ENCODE results near the gene EYS. TPM values are rescaled to one million over a fixed set of nuclear protein-coding genes. Genes with fewer than 3 reads are reported as not detected.

The EYS gene
- total and polyA plus RNA-seq, 2 of the 13 experiments (the other 11 are each of a cell fraction or from before 2014, with no cell fraction given) = 0.04 to 0.07 TPM

DNA sequence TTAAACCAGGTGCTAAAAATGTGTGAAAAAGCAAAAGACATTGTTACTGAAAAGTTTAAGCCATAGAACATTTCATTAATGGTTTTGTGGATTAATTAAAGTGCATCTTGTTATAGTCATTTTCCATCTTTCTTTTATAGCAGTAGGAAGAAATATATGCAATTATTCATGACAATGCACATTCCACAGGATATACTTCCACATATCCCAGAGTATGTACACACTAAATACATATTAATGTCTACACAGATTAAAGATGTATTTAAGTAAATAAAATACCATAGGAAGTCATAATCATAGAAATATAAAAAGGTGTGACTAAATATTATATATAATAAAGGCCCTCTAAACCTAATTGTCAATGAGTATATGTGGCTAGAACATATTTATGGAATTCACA is 1492.7 kb downstream of the EYS start (continued):
- TF ChIP-seq, protein P1, sequence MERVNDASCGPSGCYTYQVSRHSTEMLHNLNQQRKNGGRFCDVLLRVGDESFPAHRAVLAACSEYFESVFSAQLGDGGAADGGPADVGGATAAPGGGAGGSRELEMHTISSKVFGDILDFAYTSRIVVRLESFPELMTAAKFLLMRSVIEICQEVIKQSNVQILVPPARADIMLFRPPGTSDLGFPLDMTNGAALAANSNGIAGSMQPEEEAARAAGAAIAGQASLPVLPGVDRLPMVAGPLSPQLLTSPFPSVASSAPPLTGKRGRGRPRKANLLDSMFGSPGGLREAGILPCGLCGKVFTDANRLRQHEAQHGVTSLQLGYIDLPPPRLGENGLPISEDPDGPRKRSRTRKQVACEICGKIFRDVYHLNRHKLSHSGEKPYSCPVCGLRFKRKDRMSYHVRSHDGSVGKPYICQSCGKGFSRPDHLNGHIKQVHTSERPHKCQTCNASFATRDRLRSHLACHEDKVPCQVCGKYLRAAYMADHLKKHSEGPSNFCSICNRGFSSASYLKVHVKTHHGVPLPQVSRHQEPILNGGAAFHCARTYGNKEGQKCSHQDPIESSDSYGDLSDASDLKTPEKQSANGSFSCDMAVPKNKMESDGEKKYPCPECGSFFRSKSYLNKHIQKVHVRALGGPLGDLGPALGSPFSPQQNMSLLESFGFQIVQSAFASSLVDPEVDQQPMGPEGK (CRISPR knock-in tag; IDR thresholded peaks at IDR 0.05) = no peak
- no peak for TF ChIP-seq DNMT3B (CRISPR knock-in tag; conservative IDR thresholded peaks at IDR 0.05)
- TF ChIP-seq MAFG (CRISPR knock-in tag; IDR thresholded peaks at IDR 0.05) = no peak
- TF ChIP-seq EEA1 (CRISPR knock-in tag; IDR thresholded peaks at IDR 0.05; ENCODE audit: borderline replicate concordance) = no peak
- no peak for TF ChIP-seq RFX1 (IDR thresholded peaks at IDR 0.05)
- no peak for TF ChIP-seq SP5 (CRISPR knock-in tag; IDR thresholded peaks at IDR 0.05; ENCODE audit: borderline replicate concordance, low read depth)
- no peak for TF ChIP-seq ZFP62 (CRISPR knock-in tag; IDR thresholded peaks at IDR 0.05)
- TF ChIP-seq, protein P2, sequence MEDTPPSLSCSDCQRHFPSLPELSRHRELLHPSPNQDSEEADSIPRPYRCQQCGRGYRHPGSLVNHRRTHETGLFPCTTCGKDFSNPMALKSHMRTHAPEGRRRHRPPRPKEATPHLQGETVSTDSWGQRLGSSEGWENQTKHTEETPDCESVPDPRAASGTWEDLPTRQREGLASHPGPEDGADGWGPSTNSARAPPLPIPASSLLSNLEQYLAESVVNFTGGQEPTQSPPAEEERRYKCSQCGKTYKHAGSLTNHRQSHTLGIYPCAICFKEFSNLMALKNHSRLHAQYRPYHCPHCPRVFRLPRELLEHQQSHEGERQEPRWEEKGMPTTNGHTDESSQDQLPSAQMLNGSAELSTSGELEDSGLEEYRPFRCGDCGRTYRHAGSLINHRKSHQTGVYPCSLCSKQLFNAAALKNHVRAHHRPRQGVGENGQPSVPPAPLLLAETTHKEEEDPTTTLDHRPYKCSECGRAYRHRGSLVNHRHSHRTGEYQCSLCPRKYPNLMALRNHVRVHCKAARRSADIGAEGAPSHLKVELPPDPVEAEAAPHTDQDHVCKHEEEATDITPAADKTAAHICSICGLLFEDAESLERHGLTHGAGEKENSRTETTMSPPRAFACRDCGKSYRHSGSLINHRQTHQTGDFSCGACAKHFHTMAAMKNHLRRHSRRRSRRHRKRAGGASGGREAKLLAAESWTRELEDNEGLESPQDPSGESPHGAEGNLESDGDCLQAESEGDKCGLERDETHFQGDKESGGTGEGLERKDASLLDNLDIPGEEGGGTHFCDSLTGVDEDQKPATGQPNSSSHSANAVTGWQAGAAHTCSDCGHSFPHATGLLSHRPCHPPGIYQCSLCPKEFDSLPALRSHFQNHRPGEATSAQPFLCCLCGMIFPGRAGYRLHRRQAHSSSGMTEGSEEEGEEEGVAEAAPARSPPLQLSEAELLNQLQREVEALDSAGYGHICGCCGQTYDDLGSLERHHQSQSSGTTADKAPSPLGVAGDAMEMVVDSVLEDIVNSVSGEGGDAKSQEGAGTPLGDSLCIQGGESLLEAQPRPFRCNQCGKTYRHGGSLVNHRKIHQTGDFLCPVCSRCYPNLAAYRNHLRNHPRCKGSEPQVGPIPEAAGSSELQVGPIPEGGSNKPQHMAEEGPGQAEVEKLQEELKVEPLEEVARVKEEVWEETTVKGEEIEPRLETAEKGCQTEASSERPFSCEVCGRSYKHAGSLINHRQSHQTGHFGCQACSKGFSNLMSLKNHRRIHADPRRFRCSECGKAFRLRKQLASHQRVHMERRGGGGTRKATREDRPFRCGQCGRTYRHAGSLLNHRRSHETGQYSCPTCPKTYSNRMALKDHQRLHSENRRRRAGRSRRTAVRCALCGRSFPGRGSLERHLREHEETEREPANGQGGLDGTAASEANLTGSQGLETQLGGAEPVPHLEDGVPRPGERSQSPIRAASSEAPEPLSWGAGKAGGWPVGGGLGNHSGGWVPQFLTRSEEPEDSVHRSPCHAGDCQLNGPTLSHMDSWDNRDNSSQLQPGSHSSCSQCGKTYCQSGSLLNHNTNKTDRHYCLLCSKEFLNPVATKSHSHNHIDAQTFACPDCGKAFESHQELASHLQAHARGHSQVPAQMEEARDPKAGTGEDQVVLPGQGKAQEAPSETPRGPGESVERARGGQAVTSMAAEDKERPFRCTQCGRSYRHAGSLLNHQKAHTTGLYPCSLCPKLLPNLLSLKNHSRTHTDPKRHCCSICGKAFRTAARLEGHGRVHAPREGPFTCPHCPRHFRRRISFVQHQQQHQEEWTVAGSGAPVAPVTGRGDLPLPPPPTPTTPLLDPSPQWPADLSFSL (CRISPR knock-in tag; IDR thresholded peaks at IDR 0.05) = no peak
- no peak for TF ChIP-seq FOXK1 (CRISPR knock-in tag; IDR thresholded peaks at IDR 0.05; ENCODE audit: borderline replicate concordance, low read depth)
- no peak for TF ChIP-seq ZSCAN22 (CRISPR knock-in tag; IDR thresholded peaks at IDR 0.05)
- TF ChIP-seq, protein P3, sequence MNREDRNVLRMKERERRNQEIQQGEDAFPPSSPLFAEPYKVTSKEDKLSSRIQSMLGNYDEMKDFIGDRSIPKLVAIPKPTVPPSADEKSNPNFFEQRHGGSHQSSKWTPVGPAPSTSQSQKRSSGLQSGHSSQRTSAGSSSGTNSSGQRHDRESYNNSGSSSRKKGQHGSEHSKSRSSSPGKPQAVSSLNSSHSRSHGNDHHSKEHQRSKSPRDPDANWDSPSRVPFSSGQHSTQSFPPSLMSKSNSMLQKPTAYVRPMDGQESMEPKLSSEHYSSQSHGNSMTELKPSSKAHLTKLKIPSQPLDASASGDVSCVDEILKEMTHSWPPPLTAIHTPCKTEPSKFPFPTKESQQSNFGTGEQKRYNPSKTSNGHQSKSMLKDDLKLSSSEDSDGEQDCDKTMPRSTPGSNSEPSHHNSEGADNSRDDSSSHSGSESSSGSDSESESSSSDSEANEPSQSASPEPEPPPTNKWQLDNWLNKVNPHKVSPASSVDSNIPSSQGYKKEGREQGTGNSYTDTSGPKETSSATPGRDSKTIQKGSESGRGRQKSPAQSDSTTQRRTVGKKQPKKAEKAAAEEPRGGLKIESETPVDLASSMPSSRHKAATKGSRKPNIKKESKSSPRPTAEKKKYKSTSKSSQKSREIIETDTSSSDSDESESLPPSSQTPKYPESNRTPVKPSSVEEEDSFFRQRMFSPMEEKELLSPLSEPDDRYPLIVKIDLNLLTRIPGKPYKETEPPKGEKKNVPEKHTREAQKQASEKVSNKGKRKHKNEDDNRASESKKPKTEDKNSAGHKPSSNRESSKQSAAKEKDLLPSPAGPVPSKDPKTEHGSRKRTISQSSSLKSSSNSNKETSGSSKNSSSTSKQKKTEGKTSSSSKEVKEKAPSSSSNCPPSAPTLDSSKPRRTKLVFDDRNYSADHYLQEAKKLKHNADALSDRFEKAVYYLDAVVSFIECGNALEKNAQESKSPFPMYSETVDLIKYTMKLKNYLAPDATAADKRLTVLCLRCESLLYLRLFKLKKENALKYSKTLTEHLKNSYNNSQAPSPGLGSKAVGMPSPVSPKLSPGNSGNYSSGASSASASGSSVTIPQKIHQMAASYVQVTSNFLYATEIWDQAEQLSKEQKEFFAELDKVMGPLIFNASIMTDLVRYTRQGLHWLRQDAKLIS (CRISPR knock-in tag; IDR thresholded peaks at IDR 0.05) = no peak
- TF ChIP-seq MEF2D (CRISPR knock-in tag; IDR thresholded peaks at IDR 0.05) = no peak

Measured in HepG2 (cell line).